Muscle of back (tissue), 11 donors: ENCODE results near the gene MAP3K2. TPM values are rescaled to one million over a fixed set of nuclear protein-coding genes. Genes with fewer than 3 reads are reported as not detected.
"Not testable (repeated sequence)": the region's sequence is repeated elsewhere in the genome, so short reads cannot be mapped to it uniquely, and the experiment has no call there.

ENCODE experiments used
- DNase-seq, 3 donors: peaks; one replicate each; pipeline versions ENCODE4 v3.0.0 to v3.0.0-alpha.2; 2013
- polyA plus RNA-seq, 10 donors: library from polyadenylated mRNA; unstranded; fragments of 120-200 nt; gene quantifications; one replicate each; pipeline ENCODE4 v1.2.1, GENCODE V29; 2013; ENCODE audit not compliant: insufficient read length in 10 of 10

Gene MAP3K2
- polyA plus RNA-seq, 10 donors, result 13.1 to 20.1 (median 17.4) TPM

DNA sequence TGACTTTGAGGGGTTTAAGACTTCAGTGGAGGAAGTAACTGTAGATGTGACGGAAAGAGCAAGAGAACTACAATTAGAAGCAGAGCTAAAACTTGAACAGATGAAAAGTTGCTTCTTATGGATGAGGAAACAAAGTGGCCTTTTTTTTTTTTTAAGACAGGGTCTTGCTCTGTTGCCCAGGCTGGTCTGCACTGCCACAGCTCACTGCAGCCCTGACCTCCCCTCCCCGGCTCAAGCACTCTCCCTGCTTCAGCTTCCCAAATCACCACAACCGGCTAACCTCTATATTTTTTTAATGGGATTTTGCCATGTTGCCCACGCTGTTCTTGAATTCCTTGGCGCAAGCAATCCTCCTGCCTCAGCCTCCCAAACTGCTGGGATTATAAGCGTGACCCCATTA is 3.2 kb downstream of the MAP3K2 start:
- no peak for DNase-seq

DNA sequence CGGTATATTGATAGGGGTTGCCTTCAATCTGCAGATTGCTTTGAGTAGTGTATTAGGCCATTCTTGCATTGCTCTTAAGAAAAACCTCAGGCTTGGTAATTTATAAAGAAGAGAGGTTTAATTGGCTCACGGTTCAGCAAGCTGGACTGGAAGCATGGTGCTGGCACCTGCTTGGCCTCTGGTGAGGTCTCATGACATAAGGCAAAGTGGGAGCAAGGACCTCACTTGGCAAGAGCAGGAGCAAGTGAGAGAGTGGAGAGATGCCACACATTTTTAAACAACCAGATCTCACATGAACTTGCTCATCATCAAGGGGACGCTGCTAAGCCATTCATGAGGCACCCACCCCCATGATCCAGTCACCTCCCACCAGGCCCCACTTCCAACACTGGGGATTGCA is 4.9 kb downstream of the MAP3K2 start:
- DNase-seq, result no peak

DNA sequence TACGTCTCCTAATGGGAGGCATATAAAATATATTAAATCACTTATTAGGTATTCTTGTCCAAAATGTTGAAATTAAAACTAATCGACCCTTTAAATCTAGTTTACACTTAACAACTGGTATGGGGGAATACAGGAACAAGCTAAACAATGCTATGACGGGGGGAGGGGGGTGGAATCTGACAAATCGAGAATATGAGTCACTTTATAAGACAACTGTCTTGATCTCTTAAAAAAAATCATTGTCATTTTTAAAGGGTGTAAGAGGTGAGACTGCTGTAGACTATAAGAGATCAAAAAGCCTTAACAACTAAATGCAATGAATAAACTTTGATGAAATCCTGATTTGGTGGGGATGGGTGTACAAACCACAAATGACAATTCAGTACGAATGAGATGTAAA is 6.0 kb downstream of the MAP3K2 start:
- no peak for DNase-seq

GRCh38 chr2:127379712-127380355 is 7.9 kb downstream of the MAP3K2 start:
- no peak for DNase-seq

GRCh38 chr2:127378720-127379119 is 9.1 kb downstream of the MAP3K2 start:
- DNase-seq, result no peak

DNA sequence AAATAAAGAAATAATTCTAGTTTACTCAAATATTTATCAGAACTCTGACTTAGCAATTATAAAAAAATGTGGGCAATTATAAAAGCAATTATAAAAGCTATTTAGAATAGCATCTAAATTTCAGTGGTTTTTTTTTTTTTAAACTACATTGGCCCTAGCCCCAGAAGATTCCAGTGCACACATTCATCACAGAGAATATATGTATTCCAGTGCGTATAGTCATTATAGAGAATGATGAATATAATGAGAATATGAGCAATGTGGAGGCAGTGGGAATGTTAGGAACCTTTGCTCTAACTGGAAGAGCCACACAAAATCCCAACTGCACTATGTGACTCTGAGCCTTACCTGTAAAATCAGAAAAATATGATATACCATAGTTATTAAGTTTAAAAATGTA is 10.5 kb downstream of the MAP3K2 start:
- DNase-seq, result no peak

- no peak for DNase-seq
Observed at GRCh38 chr2:127376257-127376656, 11.5 kb downstream of the MAP3K2 start.

GRCh38 chr2:127373362-127374083 is 14.3 kb downstream of the MAP3K2 start:
- no peak for DNase-seq

DNA sequence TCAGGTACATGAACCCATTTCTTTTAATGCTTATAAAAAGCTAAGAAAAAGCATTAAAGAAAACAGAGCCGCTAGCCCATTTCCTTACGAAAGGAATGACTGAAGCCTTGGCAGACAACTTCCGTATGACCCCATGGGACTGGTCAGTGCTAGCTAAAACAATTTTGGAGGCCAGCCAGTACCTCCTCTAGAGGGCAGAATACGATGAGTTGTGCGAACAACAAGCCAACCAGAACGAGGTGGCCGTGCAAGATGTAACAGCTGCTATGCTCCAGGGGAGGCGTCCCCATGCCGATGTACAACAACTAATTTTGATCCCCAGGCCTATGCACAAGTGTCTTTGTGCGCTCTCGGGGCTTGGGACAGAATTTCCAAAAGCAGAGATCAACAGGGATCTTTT is 16.7 kb downstream of the MAP3K2 start:
- DNase-seq, result no peak

- no peak for DNase-seq
Observed at GRCh38 chr2:127370010-127370409, 17.8 kb downstream of the MAP3K2 start.

DNA sequence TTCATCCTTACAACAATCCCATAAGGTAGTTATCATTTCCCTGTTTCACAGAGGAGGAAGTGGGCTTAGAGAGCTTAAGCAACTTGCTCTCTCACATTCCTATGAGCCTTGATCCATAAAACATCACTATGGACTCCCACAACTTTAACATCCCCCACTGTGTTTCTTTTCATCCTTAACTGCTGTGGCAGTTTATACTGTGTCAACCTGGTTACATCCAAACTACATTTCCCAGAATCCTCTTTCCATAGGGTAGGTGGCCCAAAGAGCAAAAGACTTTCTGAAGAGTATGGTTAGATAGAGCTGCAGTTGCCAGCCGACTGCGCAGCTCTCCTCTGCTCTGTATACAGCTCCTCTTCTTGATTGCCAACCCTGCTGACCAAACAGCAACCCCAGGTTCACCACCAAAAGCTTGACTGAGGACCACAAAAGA is 22.5 kb downstream of the MAP3K2 start:
- DNase-seq, result no peak

- DNase-seq, result no peak
Observed at GRCh38 chr2:127362971-127363370, 24.8 kb downstream of the MAP3K2 start.

GRCh38 chr2:127361929-127362885 is 25.6 kb downstream of the MAP3K2 start:
- no peak for DNase-seq

DNA sequence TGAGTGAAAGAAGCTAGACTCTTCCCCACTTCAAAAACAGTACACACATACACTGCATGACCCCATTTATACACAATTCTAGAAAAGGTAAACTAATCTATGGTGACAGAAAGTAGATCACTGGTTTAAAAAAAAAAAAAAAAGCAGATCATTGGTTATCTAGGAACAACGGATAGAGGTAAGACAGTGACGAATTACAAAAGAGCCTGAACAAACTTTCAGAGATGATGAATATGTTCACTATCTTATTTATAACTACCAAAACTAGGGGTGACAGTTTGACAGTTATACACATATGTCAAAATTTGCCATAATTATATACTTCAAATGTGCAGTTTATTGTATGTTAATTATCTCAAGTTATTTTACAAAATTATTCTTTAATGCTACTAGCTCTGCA is 27.5 kb downstream of the MAP3K2 start:
- DNase-seq, result no peak

DNA sequence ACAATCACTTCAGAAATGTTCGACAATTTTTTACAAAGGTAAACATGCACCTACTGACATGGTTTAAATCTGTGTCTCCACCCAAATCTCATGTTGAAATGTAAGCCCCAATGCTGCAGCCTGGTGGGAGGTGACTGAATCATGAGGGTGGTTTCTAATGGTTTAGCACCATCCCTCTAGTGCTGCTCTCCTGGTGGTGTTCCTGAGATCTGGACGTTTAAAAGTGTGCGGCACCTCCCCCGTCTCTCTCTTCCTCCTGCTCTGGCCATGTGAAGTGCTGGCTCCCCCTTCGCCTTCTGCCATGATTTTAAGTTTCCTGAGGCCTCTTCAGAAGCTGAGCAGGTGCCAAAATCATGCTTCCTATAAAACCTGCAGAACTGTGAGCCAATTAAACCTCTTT is 28.3 kb downstream of the MAP3K2 start:
- DNase-seq, result no peak

DNA sequence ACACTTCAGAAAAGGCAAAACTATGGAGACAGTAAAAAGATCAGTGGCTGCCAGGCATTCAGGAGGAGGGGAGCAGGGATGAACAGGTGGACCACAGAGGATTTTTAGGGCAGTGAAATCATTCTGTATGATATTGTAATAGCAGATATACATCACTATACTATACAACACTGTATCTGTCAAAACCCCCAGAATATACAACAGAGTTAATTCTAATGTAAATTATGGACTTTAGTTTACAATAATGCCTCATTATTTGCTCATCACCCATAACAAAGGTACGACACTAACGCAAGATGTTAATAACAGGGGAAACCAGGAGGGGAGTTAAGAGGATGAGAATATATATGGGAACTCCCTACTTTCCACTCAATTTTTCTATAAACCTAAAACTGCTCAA is 28.8 kb downstream of the MAP3K2 start:
- no peak for DNase-seq

DNA sequence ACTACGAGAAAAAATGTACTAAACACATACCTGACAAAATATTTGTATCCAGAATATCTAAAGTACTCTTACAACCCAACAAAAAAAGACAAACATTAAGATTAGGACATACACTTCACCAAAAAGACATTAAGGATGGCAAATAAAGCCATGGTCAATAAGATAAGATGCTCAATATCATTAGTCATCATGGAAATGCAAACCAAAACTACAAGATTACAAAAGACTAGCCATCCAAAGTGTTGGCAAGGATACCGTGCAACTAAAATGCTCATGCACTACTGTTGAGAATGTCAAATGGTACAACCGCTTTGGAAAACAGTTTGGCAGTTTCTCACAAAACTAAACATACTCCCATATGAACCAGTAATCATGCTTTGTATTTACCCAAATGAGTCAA is 29.7 kb downstream of the MAP3K2 start:
- no peak for DNase-seq

DNA sequence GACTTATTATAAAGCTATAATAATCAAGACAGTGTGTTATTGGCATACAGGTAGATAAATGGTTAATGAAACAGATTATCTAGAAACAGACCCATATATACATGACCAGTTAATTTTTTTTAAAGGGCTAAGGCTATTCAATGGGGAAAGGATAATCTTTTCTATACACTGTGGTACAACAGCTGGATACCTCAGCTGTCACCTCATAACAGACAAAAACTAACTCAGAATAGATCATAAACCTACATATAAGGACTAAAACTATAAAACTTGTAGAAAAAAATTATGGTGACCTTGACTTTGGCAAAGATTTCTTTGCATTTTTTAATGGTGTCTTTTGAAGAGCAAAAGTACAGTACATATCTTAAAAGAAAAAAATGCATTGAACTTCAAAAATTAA is 30.2 kb downstream of the MAP3K2 start:
- no peak for DNase-seq

DNA sequence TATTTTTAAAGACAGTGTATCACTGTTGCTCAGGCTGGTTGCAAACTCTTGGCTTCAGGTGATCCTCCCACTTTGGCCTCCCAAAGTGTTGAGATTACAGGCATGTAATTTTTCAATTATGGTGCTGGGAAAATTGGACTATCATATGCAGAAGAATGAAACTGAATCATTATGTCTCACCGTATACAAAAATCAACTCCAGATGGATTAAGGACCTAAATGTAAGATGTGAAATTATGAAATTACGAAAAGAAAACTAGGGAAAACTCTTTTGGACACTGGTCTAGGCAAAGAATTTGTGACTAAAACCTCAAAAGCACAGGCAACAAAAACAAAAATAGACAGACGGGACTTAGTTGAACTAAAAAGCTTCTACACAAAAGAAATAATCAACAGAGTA is 31.2 kb downstream of the MAP3K2 start:
- no peak for DNase-seq

DNA sequence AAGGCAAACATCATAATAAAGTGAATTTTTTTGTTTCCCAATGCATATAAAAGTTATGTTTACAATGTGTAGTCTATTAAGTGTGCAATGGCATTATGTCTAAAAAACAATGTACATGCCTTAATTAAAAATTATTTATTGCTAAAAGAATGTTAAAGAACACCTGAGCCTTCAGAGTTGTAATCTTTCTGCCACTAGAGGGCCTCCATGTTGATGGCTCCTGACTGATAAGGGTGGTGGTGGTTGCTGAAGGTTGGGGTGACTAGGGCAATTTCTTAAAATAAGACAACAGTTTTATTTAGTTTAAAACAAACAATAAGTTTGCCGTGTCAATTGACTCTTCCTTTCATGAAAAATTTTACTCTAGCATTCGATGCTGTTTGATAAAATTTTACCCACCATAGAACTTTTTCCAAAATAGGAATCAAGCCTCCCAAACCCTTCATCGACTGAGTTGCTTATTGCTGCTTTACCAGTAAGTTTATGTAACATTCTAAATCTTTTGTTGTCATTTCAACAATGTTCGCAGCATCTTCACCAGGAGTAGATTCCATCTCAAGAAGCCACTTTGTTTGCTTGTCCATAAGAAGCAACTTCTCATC is 32.3 kb downstream of the MAP3K2 start:
- no peak for DNase-seq

DNA sequence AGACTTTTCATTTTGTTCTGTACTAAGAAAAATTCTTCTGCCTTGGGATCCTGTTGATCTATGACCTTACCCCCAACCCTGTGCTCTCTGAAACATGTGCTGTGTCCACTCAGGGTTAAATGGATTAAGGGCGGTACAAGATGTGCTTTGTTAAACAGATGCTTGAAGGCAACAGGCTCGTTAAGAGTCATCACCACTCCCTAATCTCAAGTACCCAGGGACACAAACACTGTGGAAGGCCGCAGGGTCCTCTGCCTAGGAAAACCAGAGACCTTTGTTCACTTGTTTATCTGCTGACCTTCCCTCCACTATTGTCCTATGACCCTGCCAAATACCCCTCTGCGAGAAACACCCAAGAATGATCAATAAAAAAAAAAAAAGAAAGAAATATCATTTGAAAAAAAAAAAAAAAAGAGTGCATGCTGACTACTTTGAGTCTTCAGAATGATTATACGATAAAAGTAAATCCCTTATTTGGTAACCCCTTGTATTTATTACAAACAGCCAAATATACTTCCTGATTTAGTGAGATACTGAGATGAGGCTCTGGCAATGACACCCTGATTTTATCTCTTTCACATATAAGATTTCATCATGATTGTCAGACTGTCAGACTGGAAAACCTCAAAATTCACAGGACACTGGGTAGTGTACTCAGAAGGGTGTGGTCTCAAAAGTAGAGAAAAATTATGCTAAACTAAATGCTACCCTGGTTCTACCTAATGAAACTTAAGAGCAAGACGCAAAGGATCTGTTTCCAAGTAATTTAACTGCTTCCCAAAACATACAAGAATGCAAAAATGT is 33.7 kb downstream of the MAP3K2 start:
- not testable (repeated sequence) for DNase-seq
